T47D (cell line): ENCODE results near the gene SLX1A.
"Not testable (repeated sequence)": the region's sequence is repeated elsewhere in the genome, so short reads cannot be mapped to it uniquely, and the experiment has no call there.

Experiments used
- DNase-seq, 2 experiments: peaks; one replicate each; pipeline versions ENCODE4 v3.0.0 to v3.0.0-alpha.2; 2011 to 2012; ENCODE audit warnings: low read depth in 1 of 2, low spot score in 1 of 2
- JUND ChIP-seq: IDR thresholded peaks from 2 replicates; pipeline ENCODE4 v1.6.1; 2012; ENCODE audit warnings: low read depth
- in situ Hi-C: cut with HindIII; loops from 2 replicates; pipeline ENCODE4 v1.10.0; 2016; ENCODE audit warnings: low sequenced_read_pairs, low pct_unique_long_range_greater_than_20kb

SLX1A gene

GRCh38 chr16:30193615-30194014 lies at the start of gene SLX1A, which contains the start of gene BOLA2B:
SLX1A (plus strand) TSS chr16:30193875; CDS start chr16:30194085, 210 bp downstream.
BOLA2B (minus strand) TSS chr16:30193666; CDS start chr16:30193595, 71 bp downstream.
- DNase-seq, in situ Hi-C loops: not testable (repeated sequence)

GRCh38 chr16:30144017-30144416 lies 49.7 kb upstream of the SLX1A start:
- in situ Hi-C loops, result no loop called here

GRCh38 chr16:30144917-30145316 lies 48.8 kb upstream of the SLX1A start:
- no peak for TF ChIP-seq JUND
- in situ Hi-C loops, result no loop called here

More at GRCh38 chr16:30144017-30144416, 49.7 kb upstream of the SLX1A start:
- DNase-seq, result no peak
- no peak for TF ChIP-seq JUND

GRCh38 chr16:30145657-30146056 lies 48.0 kb upstream of the SLX1A start:
- in situ Hi-C loops, result no loop called here
- no peak for TF ChIP-seq JUND
- DNase-seq, result no peak

More at GRCh38 chr16:30144917-30145316, 48.8 kb upstream of the SLX1A start:
- no peak for DNase-seq

GRCh38 chr16:30147843-30148510 lies 45.7 kb upstream of the SLX1A start:
- in situ Hi-C loops, result no loop called here
- TF ChIP-seq JUND, result no peak
- no peak for DNase-seq

GRCh38 chr16:30149250-30149930 lies 44.3 kb upstream of the SLX1A start:
- in situ Hi-C loops, result no loop called here
- TF ChIP-seq JUND, result no peak

GRCh38 chr16:30151091-30151490 lies 42.6 kb upstream of the SLX1A start:
- DNase-seq, result no peak
- in situ Hi-C loops, result no loop called here

More at GRCh38 chr16:30149250-30149930, 44.3 kb upstream of the SLX1A start:
- DNase-seq, result no peak

DNA sequence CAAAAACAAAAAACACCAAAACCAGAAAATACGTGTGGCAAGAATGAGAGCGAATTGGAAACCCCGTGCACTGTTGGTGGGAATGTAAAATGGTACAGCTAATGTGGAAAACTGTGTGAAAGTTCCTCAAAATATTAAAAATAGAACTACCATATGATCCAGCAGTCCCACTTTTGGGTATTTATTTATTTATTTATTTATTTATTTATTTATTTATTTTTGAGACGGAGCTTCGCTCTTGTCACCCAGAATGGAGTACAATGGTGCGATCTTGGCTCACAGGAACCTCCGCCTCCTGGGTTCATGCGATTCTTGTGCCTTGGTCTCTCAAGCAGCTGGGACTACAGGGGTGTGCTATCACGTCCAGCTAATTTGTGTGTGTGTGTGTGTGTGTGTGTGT lies 41.2 kb upstream of the SLX1A start:
- no peak for TF ChIP-seq JUND
- no peak for DNase-seq
- in situ Hi-C loops, result no loop called here

More at GRCh38 chr16:30151091-30151490, 42.6 kb upstream of the SLX1A start:
- no peak for TF ChIP-seq JUND

- no peak for DNase-seq
- TF ChIP-seq JUND, result no peak
- in situ Hi-C loops, result no loop called here
Observed at GRCh38 chr16:30155188-30155587, 38.5 kb upstream of the SLX1A start.

DNA sequence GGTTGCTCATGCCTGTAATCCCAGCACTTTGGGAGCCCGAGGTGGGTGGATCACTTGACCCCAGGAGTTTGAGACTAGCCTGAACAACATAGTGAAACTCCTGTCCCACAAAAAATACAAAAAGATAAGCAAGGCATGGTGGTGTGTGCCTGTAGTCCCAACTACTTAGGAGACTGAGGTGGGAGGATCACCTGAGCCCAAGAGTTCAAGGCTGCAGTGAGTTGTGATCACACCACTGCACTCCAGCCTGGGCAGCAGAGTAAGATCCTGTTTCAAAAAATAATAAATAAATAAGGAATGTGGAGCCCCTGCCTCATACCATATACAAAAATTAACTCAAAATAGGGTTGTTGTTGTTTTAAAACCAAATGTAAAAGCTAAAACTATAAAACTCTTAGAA lies 36.5 kb upstream of the SLX1A start:
- DNase-seq, result no peak
- in situ Hi-C loops, result no loop called here
- no peak for TF ChIP-seq JUND

DNA sequence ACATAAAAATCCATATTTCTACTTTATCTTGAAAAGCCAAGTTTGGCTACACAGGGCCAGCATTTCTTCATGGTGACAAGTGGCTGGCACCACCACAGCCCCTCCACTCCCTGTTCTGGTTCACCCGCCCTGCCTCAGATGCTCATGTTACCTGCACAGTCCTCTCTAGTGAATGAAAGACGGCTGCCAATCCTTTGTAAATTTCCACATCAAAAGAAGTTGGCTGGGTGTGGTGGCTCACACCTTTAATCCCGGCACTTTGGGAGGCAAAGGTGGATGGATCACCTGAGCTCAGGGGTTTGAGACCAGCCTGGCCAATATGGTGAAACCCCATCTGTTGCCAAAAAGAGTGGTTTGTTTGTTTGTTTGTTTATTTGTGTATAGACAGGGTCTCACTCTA lies 30.1 kb upstream of the SLX1A start:
- in situ Hi-C loops, result no loop called here
- no peak for DNase-seq
- no peak for TF ChIP-seq JUND

GRCh38 chr16:30166202-30166902 lies 27.3 kb upstream of the SLX1A start:
- no peak for DNase-seq
- TF ChIP-seq JUND, result no peak
- in situ Hi-C loops, result no loop called here

DNA sequence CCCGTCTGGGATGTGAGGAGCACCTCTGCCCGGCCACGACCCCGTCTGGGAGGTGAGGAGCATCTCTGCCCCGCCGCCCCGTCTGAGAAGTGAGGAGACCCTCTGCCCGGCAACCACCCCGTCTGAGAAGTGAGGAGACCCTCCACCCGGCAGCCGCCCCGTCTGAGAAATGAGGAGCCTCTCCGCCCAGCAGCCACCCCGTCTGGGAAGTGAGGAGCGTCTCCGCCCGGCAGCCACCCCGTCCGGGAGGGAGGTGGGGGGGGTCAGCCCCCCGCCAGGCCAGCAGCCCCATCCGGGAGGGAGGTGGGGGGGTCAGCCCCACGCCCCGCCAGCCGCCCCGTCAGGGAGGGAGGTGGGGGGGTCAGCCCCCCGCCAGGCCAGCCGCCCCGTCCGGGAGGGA lies 24.9 kb upstream of the SLX1A start:
- DNase-seq, in situ Hi-C loops: not testable (repeated sequence)

DNA sequence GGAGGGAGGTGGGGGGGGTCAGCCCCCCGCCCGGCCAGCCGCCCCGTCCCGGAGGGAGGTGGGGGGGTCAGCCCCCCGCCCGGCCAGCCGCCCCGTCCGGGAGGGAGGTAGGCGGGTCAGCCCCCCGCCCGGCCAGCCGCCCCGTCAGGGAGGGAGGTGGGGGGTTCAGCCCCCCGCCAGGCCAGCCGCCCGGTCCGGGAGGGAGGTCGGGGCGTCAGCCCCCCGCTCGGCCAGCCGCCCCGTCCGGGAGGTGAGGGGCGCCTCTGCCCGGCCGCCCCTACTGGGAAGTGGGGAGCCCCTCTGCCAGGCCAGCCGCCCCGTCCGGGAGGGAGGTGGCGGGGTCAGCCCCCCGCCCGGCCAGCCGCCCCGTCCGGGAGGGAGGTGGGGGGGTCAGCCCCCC lies 24.3 kb upstream of the SLX1A start:
- in situ Hi-C loops, DNase-seq: not testable (repeated sequence)

DNA sequence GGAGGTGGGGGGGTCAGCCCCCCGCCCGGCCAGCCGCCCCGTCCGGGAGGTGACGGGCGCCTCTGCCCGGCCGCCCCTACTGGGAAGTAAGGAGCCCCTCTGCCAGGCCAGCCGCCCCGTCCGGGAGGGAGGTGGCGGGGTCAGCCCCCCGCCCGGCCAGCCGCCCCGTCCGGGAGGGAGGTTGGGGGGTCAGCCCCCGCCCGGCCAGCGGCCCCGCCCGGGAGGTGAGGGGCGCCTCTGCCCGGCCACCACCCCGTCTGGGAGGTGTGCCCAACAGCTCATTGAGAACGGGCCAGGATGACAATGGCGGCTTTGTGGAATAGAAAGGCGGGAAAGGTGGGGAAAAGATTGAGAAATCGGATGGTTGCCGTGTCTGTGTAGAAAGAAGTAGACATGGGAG lies 23.5 kb upstream of the SLX1A start:
- in situ Hi-C loops, result not testable (repeated sequence)

More for the DNA sequence above, 23.5 kb upstream of the SLX1A start:
- not testable (repeated sequence) for DNase-seq
